ENCODE data around the gene USP22.
"Not testable (repeated sequence)": the region's sequence is repeated elsewhere in the genome, so short reads cannot be mapped to it uniquely, and the experiment has no call there.

Gene USP22

DNA sequence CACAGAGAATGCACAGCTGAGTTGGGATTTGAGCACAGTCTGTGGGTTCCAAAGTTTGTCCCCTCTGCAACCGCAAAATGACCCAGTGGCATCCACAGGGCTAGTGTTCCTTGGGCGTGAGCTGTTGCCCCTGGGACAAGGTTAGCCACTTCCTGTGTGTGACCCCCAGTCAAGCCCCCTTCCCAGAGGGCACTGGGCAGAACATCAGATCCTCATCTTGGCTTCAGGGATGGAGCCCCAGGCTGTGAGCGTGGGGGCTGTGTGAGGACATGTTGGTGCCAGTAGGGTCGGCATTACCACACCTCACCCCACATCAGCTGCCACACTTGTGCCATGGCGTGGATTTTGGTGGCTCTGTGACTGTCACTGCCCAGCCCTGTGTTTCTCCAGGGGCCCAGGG is 55.3 kb downstream of the USP22 start:
- no peak for DNase-seq (ENCODE audit: low spot score)

DNA sequence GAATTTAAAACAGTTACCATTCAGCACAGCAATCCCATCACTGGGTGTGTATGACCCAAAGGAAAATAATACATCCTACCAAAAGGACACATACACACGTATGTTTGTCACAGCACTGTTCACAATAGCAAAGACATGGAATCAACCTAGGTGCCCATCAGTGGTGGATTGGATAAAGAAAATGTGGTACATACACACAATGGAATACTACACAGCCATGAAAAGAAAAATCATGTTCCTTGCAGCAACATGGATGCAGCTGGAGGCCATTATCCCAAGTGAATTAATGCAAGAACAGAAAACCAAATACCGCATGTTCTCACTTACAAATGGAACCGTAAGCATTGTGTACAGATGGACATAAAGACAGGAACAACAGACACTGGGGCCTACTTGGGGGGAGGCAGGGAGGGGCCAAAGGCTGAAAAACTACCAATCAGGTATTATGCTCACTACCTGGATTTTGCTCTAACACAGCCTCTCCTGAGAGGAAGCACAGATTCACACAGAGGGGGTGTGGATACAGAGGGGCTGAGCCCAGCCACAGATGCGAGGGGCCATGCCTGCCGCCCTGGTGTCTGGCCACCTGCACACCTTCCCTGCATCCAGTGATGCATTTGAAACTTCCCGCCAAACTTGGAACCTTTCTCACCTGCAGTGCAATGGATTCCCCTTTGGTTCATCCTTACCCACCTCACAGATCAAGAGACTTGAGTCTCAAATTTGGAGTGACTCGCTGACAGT is 55.9 kb downstream of the USP22 start:
- no peak for DNase-seq (ENCODE audit: low spot score)

DNA sequence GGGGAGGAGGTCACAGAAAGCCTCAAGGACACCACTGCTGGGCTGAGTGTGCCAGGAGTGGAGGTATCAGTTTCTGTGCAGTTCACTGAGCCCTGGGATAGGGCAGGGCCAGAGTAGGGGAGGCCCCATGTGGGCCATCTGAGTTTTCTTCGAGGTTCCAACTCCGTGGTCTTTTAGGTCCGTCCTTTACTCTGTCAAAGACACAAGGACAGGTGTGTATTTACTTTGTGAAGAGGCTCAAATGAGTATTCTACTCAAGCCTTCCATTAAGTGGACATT is 59.5 kb downstream of the USP22 start:
- no peak for DNase-seq (ENCODE audit: low spot score)

DNA sequence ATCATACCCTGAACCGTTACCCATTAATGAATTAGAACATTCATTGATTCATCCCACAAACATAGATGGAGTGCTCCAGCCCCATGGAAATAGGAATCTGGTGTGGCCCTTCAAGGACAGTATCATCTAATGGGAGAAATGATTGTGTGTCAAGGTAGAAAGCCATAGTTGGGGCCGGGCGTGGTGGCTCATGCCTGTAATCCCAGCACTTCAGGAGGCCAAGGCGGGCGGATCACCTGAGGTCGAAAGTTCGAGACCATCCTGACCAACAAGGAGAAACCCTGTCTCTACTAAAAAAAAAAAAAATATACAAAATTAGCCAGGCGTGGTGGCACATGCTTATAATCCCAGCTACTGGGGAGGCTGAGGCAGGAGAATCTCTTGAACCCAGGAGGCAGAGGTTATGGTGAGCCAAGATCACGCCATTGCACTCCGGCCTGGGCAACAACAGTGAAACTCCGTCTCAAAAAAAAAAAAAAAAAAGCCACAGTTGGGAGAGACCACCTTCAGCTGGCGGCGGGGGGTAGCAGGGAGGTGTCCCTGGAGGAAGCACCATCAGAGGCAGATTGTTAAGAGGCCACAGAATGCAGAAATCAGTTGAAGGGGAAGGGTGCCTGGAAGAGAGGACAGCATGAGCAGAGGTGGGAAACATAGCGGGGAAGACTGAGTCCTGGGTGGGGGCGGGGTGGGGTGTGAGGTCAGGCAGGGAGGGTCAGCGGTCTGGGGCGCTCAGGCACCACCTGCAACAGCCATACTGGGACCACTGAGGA is 60.0 kb downstream of the USP22 start:
- DNase-seq (ENCODE audit: low spot score), result no peak

DNA sequence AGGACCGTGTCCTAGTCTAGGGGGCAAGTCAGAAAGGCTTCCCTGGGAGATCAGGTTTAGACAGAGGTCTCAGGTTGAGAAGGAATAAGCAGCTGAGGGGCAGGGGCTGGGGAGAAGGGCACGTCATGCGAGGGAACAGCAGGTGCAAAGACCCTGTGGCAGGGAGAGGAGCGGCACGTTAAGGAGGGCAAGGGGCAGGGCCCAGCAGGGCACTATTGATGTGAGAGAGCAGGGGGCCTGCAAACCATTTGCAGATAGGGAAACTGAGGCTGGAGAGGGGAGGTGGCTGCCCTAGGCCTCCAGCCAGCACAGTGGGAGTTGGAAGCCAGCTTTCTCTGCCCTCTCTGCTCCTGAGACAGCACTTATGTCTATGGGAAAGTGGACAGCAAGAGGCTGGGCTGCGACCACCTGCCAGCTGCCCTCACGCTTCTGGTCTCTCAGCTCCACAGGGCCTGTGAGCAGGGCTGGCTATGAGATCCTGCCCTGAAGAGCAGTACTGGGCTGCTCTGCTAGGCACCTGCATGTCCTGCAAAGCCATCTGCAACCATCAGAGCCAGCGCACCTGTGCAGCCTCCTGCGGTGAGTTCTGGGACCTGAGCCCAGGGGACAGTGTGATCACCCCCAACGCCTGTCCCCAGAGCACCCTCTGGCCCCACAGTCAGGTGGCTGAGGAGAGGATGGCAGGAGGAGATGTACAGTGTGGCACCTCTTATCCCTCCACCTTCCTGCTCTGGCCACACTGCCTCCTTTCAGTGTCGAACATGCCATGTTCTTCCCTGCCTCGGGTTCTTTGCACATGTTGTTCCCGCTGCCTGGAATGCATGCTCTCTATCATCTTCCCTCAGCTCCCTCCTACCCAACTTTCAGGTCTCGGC is 61.5 kb downstream of the USP22 start:
- no peak for DNase-seq (ENCODE audit: low spot score)

DNA sequence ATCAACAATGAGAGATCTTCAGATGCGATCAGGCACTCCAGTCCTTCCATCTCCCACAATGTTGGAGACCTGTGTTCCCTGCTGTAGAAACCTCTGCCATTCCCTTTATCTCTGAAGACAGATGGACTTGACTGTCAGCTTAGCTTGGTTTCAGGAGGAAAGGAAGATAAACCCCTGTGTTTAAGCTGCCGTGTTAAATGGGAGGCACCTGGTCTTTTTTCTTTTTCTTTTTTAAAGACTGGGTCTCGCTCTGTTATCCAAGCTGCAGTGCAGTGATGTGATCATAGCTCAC is 63.1 kb downstream of the USP22 start:
- DNase-seq (ENCODE audit: low spot score), result no peak

DNA sequence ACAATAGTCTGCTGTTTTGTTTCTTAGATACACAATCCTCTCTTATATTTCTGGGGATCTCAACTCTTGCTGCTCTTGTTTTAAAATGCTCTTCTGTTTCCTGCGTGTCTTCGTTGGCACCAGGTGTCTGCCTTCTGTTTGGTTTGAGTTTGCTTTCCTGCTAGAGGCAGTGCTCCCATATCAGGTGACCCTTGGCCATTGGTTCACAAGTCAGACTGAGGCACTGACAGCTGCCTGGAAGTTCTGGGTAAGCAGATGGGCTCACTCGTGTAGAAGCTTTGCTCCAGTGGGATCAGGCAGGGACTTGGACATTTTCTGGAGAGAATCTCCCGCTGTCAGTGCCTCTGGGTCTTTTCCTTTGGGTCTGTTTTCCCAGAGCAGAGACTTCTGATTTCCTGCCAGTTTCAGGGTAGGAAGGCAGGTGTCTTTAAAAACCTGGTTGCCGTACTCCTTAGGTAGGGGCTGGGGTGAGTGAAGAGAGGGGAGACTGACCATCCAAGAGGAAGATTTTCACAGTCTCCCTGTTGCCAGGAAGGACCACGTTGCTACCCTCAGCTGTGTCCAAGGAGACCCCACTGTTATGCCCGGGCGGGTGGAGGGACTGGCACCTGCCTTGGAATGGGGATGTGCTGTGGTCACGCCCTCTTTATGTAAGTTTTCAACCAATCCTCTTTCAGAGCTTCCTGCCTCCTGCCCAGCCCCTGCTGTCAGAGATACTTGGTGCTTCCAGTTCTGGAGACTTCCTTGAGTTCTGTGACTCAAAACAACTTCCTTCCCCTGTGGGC is 63.6 kb downstream of the USP22 start:
- not testable (repeated sequence) for DNase-seq (ENCODE audit: low spot score)

DNA sequence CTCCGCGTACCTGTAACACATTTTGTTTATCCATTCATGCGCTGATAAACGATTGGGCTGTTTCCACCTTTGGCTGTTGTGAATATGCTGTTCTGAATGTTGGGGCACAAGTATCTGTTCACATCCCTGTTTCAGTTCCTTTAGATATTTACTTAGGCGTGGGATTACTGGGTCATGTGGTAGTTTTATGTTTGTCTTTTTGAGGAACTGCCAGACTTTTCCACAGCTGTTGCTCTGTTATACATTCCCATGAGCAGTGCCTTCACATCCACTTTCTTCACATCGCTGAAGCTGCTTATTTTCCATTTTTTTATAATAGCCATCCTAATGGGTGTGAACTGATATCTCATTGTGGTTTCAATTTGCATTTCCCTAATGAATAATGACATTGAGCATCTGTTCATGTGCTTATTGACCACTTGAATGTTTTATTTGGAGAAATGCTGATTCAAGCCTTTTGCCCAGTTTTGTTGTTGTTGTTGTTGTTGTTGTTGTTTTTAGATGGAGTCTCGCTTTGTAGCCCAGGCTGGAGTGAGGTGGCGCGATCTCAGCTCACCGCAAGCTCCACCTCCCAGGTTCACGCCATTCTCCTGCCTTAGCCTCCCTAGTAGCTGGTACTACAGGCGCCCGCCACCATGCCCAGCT is 65.1 kb downstream of the USP22 start:
- not testable (repeated sequence) for DNase-seq (ENCODE audit: low spot score)

DNA sequence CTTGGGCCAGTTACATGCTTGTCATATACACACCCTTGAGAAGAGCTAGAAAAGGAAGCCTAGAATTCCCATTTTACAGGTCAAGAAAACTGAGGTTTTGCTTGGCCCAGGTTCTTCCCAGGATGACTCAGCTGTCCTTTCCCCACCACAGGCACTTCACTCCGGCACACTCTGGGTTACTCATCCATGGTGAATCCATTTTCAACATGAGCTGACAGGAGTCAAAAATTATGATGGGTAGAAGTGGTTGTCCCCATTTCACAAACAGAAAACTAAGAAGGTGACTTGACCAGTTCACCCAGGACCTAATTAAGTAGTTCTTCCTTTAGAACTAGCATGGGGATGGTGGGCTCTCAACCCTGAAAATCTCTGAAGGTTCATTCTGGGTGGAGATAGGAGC is 67.2 kb downstream of the USP22 start:
- DNase-seq (ENCODE audit: low spot score), result no peak

DNA sequence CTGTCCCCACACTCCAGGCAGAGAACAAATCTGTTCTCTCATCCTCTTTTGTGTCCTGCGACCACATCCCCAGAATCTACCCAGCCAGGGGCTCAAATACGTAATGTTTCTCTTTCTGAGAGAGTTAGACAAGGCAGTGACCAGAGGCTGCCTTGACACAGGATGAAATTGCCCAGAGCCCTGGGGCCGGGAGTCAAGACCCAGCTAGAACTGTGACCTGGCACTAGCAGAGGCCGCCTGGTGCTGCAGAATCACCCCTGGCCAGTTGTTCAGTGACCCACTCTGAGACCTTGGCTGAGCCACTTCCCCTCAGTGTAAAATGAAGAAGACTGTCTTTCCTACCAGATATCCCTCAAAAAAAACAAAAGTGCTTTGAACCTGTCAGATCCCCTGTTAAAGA is 72.5 kb downstream of the USP22 start:
- no peak for DNase-seq (ENCODE audit: low spot score)

DNA sequence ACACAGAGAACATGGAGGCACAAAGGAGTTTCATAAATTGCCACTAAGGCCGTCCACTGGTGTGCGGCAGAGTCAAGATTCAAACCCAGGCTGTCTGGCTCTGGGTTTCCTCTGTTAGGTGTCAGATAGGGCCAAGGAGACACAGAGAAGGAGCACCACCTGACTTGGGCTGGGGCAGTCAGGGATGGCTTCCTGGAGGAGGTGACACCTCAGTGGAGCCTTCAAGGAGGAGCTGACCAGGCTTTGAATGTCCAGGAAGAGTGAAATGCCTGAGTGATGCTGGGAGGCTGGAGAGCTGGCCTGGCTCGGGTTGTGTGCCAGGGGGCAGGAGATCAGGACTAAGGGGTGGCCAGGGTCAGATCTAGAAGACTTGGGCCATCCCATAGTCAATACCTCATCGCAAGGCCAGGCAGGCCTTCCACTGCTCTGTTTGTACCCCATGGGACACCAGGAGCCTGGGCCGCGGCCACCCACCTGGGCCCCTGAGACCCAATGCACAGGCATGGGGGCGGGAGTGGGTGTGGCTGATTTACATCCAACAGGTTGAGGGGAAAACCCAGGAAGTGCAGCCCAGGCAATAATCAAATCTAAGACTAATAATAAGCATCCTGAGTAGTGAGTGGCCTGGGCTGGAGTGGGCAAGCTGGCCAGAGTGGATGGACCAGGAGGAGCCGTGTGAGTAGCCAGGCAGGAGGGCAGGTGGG is 73.7 kb downstream of the USP22 start:
- DNase-seq (ENCODE audit: low spot score), result no peak

DNA sequence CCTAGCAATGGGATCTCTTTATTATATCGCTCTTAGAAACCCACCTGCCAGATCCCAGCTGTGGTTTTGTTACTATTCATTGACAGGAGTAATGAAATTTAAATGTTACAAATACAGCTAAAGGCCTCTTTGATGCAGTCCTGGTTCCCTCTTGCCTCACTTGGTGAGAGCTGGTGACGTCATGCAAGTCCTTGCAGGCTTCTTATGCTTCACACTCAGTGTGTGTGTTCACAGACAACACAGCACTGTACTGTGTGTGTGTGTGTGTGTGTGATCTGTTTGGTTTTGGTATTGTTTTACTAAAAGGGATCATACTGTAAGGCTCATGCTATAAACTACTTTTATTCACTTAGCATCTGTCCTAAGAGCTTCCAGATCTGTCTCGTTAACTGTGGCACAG is 75.0 kb downstream of the USP22 start:
- no peak for DNase-seq (ENCODE audit: low spot score)

DNA sequence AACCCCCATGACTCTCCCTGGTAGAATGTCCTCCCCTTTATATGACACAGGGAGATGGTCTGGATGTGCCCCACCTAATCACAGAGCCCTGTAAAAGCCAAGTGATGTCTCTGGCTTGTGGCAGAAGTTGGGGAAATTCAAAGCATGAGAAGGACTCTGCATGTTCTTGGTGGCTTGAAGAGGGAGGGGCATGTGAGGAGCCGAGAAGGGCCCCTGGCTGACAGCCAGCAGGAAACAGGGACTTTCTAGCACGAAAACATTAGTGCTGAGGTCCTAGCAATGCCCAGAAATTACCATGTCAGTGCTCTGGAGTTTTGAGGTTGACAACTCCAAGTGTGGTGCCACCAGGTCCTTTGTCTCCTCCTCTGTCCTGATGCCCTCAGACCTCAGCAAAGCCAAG is 75.9 kb downstream of the USP22 start:
- no peak for DNase-seq (ENCODE audit: low spot score)

DNA sequence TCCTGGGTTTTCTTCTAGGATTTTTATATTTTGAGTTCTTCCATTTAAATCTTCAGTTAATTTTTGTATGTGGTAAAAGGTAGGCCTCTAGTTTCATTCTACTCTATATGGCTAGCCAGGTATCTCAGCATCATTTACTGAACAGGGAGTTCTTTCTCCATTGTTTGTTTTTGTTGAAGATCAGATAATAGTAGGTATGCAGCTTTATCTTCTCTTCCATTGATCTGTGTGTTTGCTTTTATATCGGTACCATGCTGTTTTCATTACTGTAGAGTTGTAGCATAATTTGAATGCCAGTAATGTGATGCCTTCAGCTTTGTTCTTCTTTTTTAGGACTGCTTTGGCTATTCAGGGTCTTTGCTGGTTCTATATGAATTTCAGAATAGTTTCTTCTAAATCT is 77.3 kb downstream of the USP22 start:
- no peak for DNase-seq (ENCODE audit: low spot score)

DNA sequence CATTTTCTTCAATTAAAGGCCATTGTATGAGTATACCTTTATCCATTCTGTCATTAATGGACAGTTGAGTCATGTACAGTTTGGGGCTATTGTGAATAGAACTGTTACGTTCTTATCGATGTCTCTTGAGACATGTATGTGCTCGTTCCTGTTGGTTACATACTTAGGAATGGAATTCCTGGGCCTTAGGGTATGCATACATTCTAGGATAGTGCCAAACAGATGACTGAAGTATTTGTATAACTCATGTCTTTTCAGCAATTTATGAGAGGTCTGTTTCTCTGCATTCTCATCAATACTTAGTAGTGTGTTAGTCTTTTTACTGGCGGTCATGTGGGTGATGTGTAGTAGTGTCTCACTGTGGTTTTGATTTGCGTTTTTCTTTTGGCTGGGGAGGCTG is 81.2 kb downstream of the USP22 start:
- DNase-seq (ENCODE audit: low spot score), result no peak

DNA sequence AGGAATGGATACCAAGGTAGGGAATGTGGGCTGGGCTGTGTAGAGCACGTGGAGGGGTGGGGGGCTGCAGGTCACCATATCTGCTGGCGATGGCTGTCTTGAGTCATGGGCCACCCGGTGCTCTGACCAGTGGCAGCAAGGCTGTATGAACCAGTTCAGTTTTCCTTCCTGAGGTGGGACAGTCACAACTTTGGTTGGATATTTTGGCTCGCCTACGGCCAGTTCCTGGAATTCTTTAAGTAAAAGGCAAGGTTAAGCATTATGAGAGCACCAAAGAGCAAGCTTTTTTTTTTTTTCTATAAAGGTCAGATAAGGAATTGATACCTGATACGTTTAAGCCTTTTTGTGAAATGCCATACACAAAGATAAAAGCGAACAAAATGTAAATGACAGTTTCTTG is 81.9 kb downstream of the USP22 start:
- no peak for DNase-seq (ENCODE audit: low spot score)

DNA sequence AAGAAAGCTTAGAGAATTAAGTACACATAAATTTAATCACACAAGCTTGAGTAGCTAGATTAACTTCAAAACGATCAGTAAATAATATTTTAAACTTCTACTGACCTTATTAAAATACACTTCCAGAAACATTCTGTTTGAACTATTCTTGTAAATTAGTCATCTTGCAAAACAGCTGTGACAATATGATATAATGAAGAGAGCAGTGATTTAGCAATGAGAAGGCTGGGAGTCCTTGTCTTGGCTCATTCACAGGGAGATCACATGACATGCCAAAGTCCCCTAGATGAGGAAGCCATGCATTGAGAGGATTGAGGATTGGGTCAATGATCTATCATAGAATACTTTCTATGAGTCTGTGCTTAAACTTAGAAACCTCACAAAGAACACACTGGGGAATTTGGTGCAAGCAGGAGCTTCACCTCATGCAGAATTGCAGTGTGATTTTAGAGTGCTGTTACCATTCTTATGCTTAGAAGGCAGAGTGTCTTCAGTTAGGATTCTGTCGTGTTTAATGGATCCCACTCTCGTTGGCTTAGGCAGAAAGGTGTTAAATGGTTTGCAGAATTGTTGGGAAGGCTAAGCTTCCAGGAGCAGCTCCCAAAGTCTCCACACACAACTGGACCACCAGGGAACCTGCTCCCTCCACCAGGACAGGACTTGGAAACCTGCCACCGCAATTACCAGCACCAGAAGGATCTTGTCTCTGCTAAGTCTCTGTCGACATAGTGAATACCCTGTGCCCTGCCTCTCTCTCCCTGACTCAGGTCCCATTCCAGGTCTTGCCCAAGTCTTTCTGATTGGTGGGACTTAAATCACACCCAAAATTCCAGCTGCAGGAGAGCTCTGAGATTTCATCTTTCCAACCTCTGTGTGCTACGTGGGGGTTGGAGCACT is 87.1 kb downstream of the USP22 start:
- no peak for DNase-seq (ENCODE audit: low spot score)

DNA sequence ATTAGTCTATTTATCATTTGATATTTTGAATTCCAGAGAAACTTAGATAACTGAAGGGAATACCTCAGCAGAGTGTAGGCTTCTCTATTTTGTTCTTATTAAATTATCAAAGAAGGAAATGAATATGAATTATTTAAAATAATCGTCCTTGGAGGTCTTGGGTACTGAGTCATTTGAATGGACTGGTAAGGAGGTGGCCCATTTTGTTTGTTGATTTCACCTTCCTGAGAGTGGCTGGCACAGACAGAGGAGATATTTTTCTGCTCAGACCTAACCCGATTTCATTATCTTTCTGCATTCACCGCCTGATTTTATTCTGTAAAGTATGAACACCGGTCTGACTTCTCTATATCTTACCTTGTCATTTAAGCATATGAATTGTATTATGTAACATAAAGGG is 88.0 kb downstream of the USP22 start:
- DNase-seq (ENCODE audit: low spot score), result no peak

DNA sequence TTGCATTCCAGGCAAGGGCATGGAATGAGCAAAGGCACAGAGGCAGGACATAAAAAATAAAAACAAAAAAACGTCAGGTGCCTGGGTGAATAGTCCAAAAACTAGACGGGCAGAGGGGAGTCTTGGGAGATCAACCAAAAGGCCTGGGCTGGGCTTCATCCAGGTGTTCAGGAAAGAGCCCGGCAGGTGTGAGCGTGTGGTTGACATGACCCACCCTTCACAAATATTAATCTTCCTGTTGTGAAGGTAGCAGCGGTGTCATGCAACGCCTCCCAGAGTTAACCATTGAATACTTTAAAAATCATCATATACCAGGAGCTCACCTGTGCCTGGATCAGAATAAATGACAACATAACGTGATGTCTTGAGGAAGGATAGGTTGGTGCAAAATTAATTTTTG is 90.6 kb downstream of the USP22 start:
- DNase-seq (ENCODE audit: low spot score), result no peak

All from AG08396 (cell line).